ELF-1 (cell line): ENCODE results near the gene KRT75.

Experiments used
- DNase-seq: peaks from one replicate; pipeline ENCODE4 v3.0.0-alpha.2; 2016; ENCODE audit warnings: low read depth, low spot score

KRT75 gene

GRCh38 chr12:52440821-52441319 is 6.7 kb upstream of the KRT75 start:
- DNase-seq: peak; percentile 36

DNA sequence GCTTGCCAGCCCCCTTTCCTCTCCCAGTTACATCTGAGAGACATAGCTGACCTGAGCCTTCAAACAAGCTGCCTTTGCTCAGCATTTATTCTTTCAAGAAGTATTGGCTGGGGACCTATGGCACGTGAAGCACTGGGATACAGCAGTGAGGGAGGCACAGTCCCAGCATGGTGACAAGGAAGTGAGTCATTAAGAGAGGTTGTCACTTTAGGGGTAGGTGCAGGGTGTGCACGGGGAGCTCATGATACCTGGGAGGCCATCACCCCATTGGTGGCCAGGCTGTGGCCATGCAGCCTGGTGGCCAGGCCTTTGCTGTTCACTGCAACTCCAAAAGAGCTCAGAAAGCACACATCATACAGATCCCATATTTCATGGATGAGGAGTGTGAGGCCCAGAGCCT is 5.7 kb upstream of the KRT75 start:
- DNase-seq: no peak

DNA sequence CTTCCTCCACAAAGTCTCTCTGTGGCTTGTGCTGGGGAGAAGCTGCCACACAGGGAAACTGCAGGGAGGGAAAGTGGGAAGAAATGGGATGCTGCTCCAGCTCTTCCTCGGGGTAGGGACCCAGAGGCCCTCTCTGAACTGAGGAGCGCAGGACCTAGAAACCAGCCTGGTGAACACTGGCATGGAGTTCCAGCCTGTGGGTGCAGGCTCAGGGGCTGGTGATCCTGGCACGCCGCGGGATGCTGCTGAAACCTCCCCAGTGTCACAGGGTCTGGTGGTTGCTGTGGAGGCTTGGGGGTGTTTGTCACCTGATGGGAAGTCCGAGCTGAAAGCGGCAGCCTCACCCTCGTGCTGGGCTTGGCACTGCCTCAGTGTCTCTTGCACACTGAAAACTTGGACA is 5.2 kb upstream of the KRT75 start:
- DNase-seq: no peak

GRCh38 chr12:52438305-52439301 is 4.4 kb upstream of the KRT75 start:
- DNase-seq: no peak

- no peak for DNase-seq
These were observed 3.3 kb upstream of the KRT75 start for GRCh38 chr12:52437508-52437907.

GRCh38 chr12:52436828-52437474 is 2.8 kb upstream of the KRT75 start:
- no peak for DNase-seq

GRCh38 chr12:52436000-52436827 is 2.0 kb upstream of the KRT75 start:
- DNase-seq: peak; percentile 48

GRCh38 chr12:52435659-52435999 is 1.5 kb upstream of the KRT75 start:
- DNase-seq: no peak

DNA sequence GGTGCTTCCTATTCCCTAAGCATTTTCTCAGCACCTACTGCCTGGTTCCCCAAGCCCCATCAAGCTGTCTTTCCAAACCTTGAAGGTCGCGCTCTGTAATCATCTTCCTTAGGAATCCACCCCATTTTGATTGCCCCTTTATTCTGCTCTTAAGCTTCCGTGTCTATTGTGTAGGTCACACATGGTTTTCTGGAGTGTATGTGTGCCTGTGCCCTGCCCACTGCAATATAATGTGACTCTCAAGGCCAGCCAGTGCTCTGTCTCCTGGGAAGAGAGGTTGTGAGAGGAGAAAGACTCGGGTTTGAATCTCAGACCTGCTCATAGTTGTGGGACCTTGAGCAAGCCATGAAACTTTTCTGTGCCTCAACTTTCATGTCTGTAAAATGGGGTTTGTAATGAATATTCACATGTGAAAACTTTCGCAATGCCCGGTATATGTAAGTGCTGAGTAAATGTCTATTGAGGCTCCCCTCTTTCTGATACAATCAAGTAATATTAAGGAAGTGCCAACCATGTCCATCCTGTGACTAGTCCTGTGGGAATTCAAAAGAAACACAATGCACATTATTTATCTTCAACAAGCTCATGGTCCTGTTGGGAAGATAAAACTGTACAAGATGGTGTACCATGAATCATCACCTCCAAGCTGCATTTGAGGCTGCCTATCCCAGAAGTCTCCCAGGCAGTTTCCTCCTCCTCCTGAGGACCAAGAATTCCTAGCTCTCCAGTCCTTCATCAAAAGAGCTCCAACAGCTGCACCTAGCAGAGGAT is 774 bp upstream of the KRT75 start:
- DNase-seq: no peak

DNA sequence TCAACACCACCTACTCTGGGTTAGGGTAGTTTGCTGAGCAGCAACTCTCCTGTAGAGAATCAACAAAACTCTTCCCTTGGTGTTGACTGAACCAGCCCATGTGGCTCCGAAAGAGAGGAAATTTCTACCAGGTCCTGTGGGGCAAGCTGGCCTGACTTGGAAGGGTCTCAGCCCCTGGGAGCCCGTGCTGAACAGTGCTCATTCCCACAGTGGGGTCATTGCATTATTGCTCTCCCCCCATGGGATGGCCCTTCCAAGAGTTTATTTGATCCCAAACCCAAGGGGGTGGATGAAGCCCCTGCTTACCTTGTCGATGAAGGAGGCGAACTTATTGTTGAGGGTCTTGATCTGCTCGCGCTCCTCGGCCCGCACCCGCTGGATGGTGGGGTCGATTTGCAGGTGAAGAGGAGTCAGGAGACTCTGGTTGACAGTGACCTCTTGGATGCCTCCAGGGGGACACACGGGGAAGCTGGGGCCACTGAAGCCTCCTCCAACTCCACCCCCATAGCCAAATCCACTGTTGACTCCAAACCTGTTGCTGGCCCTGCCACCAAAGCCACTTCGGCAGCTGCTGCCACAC is 580 bp downstream of the KRT75 start:
- DNase-seq: no peak

- DNase-seq: no peak
These were observed 1.5 kb downstream of the KRT75 start for GRCh38 chr12:52432559-52433207.

GRCh38 chr12:52428121-52428520 is 6.0 kb downstream of the KRT75 start:
- no peak for DNase-seq

- no peak for DNase-seq
These were observed 7.1 kb downstream of the KRT75 start for GRCh38 chr12:52427083-52427482.

DNA sequence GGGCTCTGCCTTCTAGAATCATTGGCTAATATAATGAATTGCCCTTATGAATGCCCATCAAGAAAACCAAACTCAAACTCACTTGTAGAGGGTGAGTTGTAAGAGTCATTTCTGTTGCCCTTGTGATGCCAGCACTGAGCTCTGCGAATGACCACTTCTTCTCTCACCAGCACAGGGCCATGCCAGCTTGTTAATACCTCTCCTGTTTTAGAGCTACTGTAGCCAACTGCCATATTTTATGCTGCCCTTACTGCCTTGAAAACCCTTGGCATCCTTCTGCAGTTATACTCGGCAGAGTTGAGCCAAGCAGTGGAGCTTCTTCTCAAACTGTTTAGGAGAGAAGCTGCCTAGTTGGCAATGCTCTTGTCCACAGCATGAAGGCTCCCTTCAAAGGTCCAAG is 8.1 kb downstream of the KRT75 start:
- no peak for DNase-seq

- DNase-seq: no peak
These were observed 8.7 kb downstream of the KRT75 start for GRCh38 chr12:52425466-52425865.

DNA sequence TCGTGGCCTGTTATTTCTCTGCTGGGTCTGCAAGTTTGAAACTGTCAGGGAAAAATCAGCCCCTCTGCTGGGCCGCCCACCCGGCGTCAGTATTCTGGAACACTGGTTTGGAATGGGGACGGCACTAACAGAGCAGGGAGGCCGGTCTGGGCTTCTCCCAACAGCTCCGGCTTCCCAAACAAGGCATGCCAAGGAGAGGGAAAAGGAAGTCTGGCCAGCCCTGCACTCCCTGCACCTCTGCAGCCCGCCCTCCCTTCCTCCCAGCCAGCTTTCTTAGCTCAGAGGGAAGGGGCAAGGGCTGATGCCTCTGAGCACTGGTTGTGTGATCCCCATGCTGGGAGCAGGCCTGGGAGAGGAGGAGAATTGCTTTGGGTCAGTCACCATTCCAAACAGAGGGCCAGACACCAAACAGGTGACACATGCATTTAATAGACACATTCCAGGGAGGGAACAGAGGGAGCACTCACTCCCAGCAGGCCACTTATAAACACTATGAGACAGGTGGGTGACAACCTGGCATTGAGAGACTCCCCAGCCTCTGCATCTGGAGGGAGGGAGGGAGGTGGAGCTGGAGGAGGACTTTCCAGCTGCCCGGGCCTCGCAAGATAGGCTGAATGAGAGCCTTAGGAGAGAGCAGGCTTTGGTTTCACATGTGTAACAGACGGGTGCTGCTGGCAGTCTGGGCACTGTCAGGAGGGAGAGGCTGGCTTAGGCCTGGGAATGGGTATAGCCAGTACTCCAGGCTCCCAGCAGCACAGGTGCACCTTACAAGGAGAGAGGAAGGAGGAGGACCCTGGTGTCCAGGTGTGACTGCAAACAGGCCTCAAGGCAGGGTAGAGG is 10.3 kb downstream of the KRT75 start:
- DNase-seq: peak; percentile 49

DNA sequence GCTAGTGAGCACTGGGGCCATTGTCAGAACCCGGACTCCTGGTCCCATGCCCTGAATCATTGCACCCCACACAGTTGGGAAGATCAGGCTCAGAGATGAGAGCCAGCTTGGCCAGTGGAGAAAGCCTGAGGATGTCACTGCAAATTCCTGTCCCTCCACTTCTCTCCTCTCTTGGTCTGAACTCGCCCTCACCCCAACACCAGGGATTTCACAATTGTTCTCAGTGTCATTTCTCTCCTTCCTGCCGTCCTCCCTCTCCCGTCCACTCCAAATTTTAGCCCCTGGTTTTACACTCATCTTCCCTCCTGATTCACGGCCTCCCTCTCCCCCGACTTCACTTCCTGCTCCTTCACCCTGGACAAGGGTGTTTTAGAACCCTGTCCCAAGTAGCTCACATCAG is 11.1 kb downstream of the KRT75 start:
- DNase-seq: no peak

DNA sequence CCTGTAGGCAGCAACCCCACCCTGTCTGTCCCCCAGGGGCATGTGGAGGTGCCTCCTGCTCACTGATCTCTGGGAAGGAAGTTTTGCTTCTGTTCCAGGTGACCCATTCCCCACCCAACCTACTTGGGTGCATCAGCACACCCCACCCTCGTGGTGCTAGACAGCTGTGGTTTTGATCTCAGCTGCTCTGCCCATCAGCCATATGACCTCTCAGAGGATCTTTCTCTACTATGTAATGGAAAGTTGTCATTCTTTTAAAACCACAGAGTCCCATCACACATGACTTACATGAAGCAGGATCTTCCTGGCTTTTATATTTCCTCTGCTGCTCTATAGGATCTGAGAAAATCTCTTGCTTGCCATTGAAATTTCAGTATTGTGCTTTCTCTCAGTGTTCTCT is 14.5 kb downstream of the KRT75 start:
- no peak for DNase-seq

DNA sequence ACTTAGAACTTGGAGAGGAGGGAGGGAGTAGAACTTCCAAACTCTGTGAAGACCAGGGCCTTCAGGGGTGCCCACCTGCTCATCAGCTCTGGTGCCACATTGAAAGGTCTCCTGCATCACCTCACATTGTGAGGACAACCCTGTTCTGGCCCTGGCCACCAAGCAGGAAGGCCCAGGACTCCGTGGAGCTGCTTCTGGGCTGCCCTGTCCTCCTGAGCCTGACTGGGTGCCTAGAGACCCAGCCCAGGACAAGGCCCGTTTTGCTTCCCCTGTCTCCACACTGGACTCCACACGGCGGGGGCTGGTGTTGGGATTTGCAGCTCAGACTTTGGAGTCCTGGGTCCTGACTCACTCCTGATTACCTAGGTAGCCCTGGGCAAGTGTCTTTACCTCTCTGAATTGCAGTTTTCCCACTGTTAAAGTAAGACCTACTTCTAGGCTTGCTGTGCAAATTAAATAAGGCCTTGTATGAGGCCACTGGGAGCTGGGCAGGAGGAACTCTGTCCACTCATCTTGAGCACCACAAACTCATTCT is 15.5 kb downstream of the KRT75 start:
- DNase-seq: no peak
